NCI-H69 (cell line): Measurements from ENCODE around the gene TBX2.
"Not testable (repeated sequence)": the region's sequence is repeated elsewhere in the genome, so short reads cannot be mapped to it uniquely, and the experiment has no call there.

Experiments
- DNase-seq: peaks from one replicate; lab custom pipeline; 2025; lab: John Stamatoyannopoulos, UW

Gene TBX2

GRCh38 chr17:61399131-61400065 lies at the start of gene TBX2:
Gene TBX2, plus strand, starts transcription at chr17:61399843. Its CDS starts 334 bp downstream, at chr17:61400177.
- peak; percentile 94 for DNase-seq

GRCh38 chr17:61351745-61352407 lies 47.8 kb upstream of the TBX2 start:
- DNase-seq, result no peak

- peak; percentile 72 for DNase-seq
These were observed 47.3 kb upstream of the TBX2 start for GRCh38 chr17:61352408-61352770.

- DNase-seq, result peak; percentile 99
These were observed 46.7 kb upstream of the TBX2 start for GRCh38 chr17:61352781-61353491.

GRCh38 chr17:61353615-61354014 lies 46.0 kb upstream of the TBX2 start:
- DNase-seq, result peak; percentile 72

GRCh38 chr17:61354895-61355874 lies 44.5 kb upstream of the TBX2 start:
- DNase-seq, result peak; percentile 21

GRCh38 chr17:61357061-61357460 lies 42.6 kb upstream of the TBX2 start:
- DNase-seq, result not testable (repeated sequence)

GRCh38 chr17:61359513-61359912 lies 40.1 kb upstream of the TBX2 start:
- not testable (repeated sequence) for DNase-seq

GRCh38 chr17:61360318-61360943 lies 39.2 kb upstream of the TBX2 start:
- no peak for DNase-seq

GRCh38 chr17:61361084-61361483 lies 38.6 kb upstream of the TBX2 start:
- no peak for DNase-seq

GRCh38 chr17:61362396-61362795 lies 37.2 kb upstream of the TBX2 start:
- DNase-seq, result peak; percentile 97

GRCh38 chr17:61362852-61363600 lies 36.6 kb upstream of the TBX2 start:
- DNase-seq, result peak; percentile 36

GRCh38 chr17:61363601-61364462 lies 35.8 kb upstream of the TBX2 start:
- DNase-seq, result peak; percentile 36

- DNase-seq, result no peak
These were observed 35.2 kb upstream of the TBX2 start for GRCh38 chr17:61364463-61364846.

- DNase-seq, result peak; percentile 88
These were observed 33.4 kb upstream of the TBX2 start for GRCh38 chr17:61366076-61366714.

- DNase-seq, result peak; percentile 99
These were observed 32.8 kb upstream of the TBX2 start for GRCh38 chr17:61366715-61367413.

GRCh38 chr17:61368049-61368831 lies 31.4 kb upstream of the TBX2 start:
- DNase-seq, result no peak
